Stomach smooth muscle (tissue), 2 donors: ENCODE results near the gene CSN3.
"Not testable (repeated sequence)": the region's sequence is repeated elsewhere in the genome, so short reads cannot be mapped to it uniquely, and the experiment has no call there.

Experiments
- H3K27ac ChIP-seq: one replicate; pipeline ENCODE4 v1.7.0; 2013; ENCODE audit warnings: mild to moderate bottlenecking, low read length, inconsistent platforms
- H3K27me3 ChIP-seq, 2 donors: one replicate each; pipeline ENCODE4 v1.7.0; 2013; ENCODE audit warnings: low read length in 2 of 2; ENCODE audit not compliant: insufficient read depth in 2 of 2, control insufficient read depth in 1 of 2
- H3K36me3 ChIP-seq, 2 donors: one replicate each; pipeline ENCODE4 v1.7.0; 2013; ENCODE audit warnings: low read length in 2 of 2; ENCODE audit not compliant: control insufficient read depth in 2 of 2, insufficient read depth in 2 of 2
- H3K4me1 ChIP-seq: one replicate; pipeline ENCODE4 v1.7.0; 2013; ENCODE audit warnings: low read length; ENCODE audit not compliant: control insufficient read depth, insufficient read depth
- H3K4me3 ChIP-seq, 2 donors: one replicate each; pipeline ENCODE4 v1.7.0; 2013; ENCODE audit warnings: low read length in 2 of 2
- H3K9ac ChIP-seq, 2 donors: one replicate each; pipeline ENCODE4 v1.7.0; 2013; ENCODE audit warnings: low read length in 2 of 2, mild to moderate bottlenecking in 1 of 2
- H3K9me3 ChIP-seq, 2 donors: one replicate each; pipeline ENCODE4 v1.7.0; 2013; ENCODE audit warnings: low read length in 2 of 2; ENCODE audit not compliant: control insufficient read depth in 2 of 2
- donor health status: healthy.
- donor health status: Pancreatic carcinoma.

The CSN3 gene

GRCh38 chr4:70242297-70242696 is at the start of gene CSN3:
CSN3 (plus strand) TSS chr4:70242597; CDS start chr4:70244820, 2,223 bp downstream.
- H3K27ac ChIP-seq, H3K9me3 ChIP-seq, H3K4me3 ChIP-seq, H3K36me3 ChIP-seq, H3K27me3 ChIP-seq, H3K4me1 ChIP-seq, H3K9ac ChIP-seq: not testable (repeated sequence)

GRCh38 chr4:70192895-70193294 is 49.5 kb upstream of the CSN3 start:
- Histone ChIP-seq H3K4me1 (no peaks in the 10 kb centered on the region), H3K27me3 (no peaks in the 10 kb centered on the region), H3K36me3 (no peaks in the 10 kb centered on the region), H3K9ac (no peak overlapping the region), H3K9me3 (no peaks in the 10 kb centered on the region), H3K4me3 (no peak overlapping the region), H3K27ac (no peak overlapping the region)

GRCh38 chr4:70195425-70195824 is 47.0 kb upstream of the CSN3 start, which contains the start of gene ODAM:
ODAM (plus strand) TSS chr4:70195725; CDS start chr4:70196544, 819 bp downstream.
- Histone ChIP-seq H3K27me3 (no peaks in the 10 kb centered on the region), H3K9me3 (no peaks in the 10 kb centered on the region), H3K27ac (no peak within 1 kb of the TSS), H3K9ac (no peak within 1 kb of the TSS), H3K36me3 (no peaks in the 10 kb centered on the region), H3K4me1 (no peaks in the 10 kb centered on the region), H3K4me3 (no peak within 1 kb of the TSS)

- Histone ChIP-seq H3K9me3 (no peaks in the 10 kb centered on the region), H3K4me1 (no peaks in the 10 kb centered on the region), H3K27me3 (no peaks in the 10 kb centered on the region), H3K27ac (no peak overlapping the region), H3K4me3 (no peak overlapping the region), H3K36me3 (no peaks in the 10 kb centered on the region), H3K9ac (no peak overlapping the region)
These were observed 45.5 kb upstream of the CSN3 start for GRCh38 chr4:70196857-70197256.

- Histone ChIP-seq H3K36me3 (no peaks in the 10 kb centered on the region), H3K9me3 (no peaks in the 10 kb centered on the region), H3K9ac (no peak overlapping the region), H3K27me3 (no peaks in the 10 kb centered on the region), H3K4me3 (no peak overlapping the region), H3K27ac (no peak overlapping the region), H3K4me1 (no peaks in the 10 kb centered on the region)
These were observed 44.6 kb upstream of the CSN3 start for GRCh38 chr4:70197842-70198241.

GRCh38 chr4:70203601-70204000 is 38.8 kb upstream of the CSN3 start:
- no peak overlapping the region for H3K9ac ChIP-seq
- H3K9me3 ChIP-seq: no peaks in the 10 kb centered on the region
- no peaks in the 10 kb centered on the region for H3K36me3 ChIP-seq
- no peak overlapping the region for H3K4me3 ChIP-seq
- no peaks in the 10 kb centered on the region for H3K4me1 ChIP-seq
- no peak overlapping the region for H3K27ac ChIP-seq
- no peaks in the 10 kb centered on the region for H3K27me3 ChIP-seq

GRCh38 chr4:70212752-70213151 is 29.6 kb upstream of the CSN3 start:
- H3K4me3 ChIP-seq, H3K36me3 ChIP-seq, H3K9ac ChIP-seq, H3K27ac ChIP-seq, H3K4me1 ChIP-seq, H3K9me3 ChIP-seq, H3K27me3 ChIP-seq: not testable (repeated sequence)

GRCh38 chr4:70216109-70216508 is 26.3 kb upstream of the CSN3 start:
- H3K36me3 ChIP-seq, H3K9me3 ChIP-seq, H3K27me3 ChIP-seq, H3K4me1 ChIP-seq, H3K9ac ChIP-seq, H3K4me3 ChIP-seq, H3K27ac ChIP-seq: not testable (repeated sequence)

GRCh38 chr4:70216550-70216949 is 25.8 kb upstream of the CSN3 start:
- H3K36me3 ChIP-seq, H3K9me3 ChIP-seq, H3K4me1 ChIP-seq, H3K27ac ChIP-seq, H3K9ac ChIP-seq, H3K27me3 ChIP-seq, H3K4me3 ChIP-seq: not testable (repeated sequence)

- H3K9me3 ChIP-seq, H3K27ac ChIP-seq, H3K36me3 ChIP-seq, H3K4me1 ChIP-seq, H3K27me3 ChIP-seq, H3K4me3 ChIP-seq, H3K9ac ChIP-seq: not testable (repeated sequence)
These were observed 21.0 kb upstream of the CSN3 start for GRCh38 chr4:70221389-70221788.

- not testable (repeated sequence) for H3K9me3 ChIP-seq
These were observed 20.6 kb upstream of the CSN3 start for GRCh38 chr4:70221818-70222217.

GRCh38 chr4:70225824-70226223 is 16.6 kb upstream of the CSN3 start, which contains the start of gene FDCSP:
FDCSP (plus strand) TSS chr4:70226124; CDS start chr4:70231195, 5,071 bp downstream.
- no peak within 1 kb of the TSS for H3K4me3 ChIP-seq
- no peaks in the 10 kb centered on the region for H3K27me3 ChIP-seq
- H3K9ac ChIP-seq: no peak within 1 kb of the TSS
- no peaks in the 10 kb centered on the region for H3K36me3 ChIP-seq
- no peaks in the 10 kb centered on the region for H3K9me3 ChIP-seq
- H3K27ac ChIP-seq: no peak within 1 kb of the TSS
- no peaks in the 10 kb centered on the region for H3K4me1 ChIP-seq

More at GRCh38 chr4:70221818-70222217, 20.6 kb upstream of the CSN3 start:
- not testable (repeated sequence) for H3K27ac ChIP-seq, H3K4me1 ChIP-seq, H3K4me3 ChIP-seq, H3K27me3 ChIP-seq, H3K9ac ChIP-seq, H3K36me3 ChIP-seq
